ENCODE data around the gene MRPL14.

The MRPL14 gene

DNA sequence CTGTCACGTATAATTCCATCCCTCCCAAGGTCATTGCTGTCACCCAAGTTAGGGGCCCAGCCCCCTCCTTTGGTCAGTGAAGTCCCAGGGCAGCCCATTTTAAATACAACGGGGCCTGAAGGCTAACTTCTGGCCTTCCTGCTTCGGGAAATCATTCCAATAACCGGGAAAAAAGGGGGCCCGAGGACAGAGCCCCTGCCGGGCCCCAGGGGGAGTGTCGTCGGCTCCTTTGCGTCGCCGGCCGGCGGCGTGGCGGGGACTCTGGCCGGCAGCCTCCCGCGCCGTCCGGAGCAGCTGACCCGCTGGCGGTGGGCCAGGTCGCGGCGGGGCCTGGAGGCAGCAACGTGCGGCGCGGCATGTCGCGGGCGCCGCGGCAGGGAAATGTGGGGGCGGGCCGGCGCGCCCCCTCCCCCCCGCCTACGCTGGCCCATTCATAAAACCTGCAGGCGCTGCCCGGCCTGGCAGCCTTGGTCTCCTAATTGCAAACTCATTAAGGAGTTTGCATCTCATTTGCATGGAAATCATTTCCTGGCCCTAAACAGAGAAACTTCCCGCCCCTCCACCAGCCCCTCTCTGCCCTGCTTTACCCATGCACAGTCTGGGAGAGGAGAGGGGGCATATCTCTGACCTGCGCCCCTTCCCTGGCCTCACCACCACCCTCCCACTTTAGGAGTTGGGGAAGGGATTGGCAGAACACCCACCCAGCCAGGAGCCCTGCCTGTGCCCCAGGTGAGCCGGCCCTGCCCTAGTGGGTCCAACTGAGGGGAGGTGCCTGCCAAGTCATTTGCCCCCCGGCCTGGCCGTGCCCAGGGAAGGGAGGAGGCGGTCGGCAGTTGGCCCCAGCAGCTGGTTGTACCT is 50.7 kb downstream of the MRPL14 start:
- no peak for TF ChIP-seq ZNF70 (CRISPR knock-in tag; IDR thresholded peaks at IDR 0.05)
- TF ChIP-seq ZFP30 (CRISPR knock-in tag; IDR thresholded peaks at IDR 0.05), result no peak
- no peak for TF ChIP-seq ZNF565 (CRISPR knock-in tag; conservative IDR thresholded peaks at IDR 0.05; ENCODE audit: low read depth)
- TF ChIP-seq ESRRG (CRISPR knock-in tag; IDR thresholded peaks at IDR 0.05), result no peak
- no peak for TF ChIP-seq ISL1 (CRISPR knock-in tag; IDR thresholded peaks at IDR 0.05)
- no peak for TF ChIP-seq OSR1 (CRISPR knock-in tag; IDR thresholded peaks at IDR 0.05)
- TF ChIP-seq ZC3H10 (CRISPR knock-in tag; IDR thresholded peaks at IDR 0.05), result no peak
- no peak for TF ChIP-seq CREB5 (CRISPR knock-in tag; IDR thresholded peaks at IDR 0.05; ENCODE audit: low read depth)
- TF ChIP-seq PPARA (CRISPR knock-in tag; IDR thresholded peaks at IDR 0.05; ENCODE audit: borderline replicate concordance), result no peak
- ATAC-seq, result no peak

DNA sequence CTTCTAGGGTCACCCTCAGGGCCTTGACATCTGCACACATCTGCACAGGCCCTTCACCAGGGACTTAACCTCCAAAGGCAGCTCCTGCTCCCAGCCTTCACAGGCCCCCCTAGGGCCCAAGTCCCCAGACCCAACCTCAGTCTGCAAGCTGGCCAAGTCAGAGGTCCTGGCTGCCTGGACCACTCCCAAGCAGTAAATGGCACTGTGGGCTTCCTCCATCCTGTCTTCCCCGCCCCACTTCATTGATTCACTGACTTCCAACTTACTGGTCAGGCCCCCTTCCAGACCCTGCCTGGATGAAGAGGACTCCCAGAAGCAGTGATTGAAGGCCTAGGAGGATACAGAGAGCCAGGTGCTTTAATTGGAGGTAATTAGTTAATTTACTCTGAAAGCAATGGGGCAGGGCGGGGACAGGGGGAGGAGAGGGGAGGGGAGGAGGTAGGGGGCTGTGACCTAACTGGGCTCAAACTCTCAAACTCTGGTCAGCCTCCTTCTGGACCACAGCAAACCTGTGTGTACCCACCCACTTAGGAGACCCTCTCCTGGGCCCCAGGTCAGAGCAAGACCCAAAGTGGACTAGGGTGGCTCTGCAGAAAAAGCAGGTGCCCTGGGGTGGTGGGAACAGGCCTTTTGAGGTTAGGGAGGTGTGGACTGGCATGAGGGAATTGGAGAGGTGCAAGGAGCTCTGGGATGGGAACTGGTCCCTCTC is 51.5 kb downstream of the MRPL14 start:
- ATAC-seq, result no peak
- TF ChIP-seq, protein P1, sequence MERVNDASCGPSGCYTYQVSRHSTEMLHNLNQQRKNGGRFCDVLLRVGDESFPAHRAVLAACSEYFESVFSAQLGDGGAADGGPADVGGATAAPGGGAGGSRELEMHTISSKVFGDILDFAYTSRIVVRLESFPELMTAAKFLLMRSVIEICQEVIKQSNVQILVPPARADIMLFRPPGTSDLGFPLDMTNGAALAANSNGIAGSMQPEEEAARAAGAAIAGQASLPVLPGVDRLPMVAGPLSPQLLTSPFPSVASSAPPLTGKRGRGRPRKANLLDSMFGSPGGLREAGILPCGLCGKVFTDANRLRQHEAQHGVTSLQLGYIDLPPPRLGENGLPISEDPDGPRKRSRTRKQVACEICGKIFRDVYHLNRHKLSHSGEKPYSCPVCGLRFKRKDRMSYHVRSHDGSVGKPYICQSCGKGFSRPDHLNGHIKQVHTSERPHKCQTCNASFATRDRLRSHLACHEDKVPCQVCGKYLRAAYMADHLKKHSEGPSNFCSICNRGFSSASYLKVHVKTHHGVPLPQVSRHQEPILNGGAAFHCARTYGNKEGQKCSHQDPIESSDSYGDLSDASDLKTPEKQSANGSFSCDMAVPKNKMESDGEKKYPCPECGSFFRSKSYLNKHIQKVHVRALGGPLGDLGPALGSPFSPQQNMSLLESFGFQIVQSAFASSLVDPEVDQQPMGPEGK (CRISPR knock-in tag; IDR thresholded peaks at IDR 0.05; ENCODE audit: borderline replicate concordance), result no peak
- TF ChIP-seq ISL1 (CRISPR knock-in tag; IDR thresholded peaks at IDR 0.05), result no peak
- TF ChIP-seq ARNTL (CRISPR knock-in tag; IDR thresholded peaks at IDR 0.05; ENCODE audit: borderline replicate concordance, low read depth), result no peak
- no peak for TF ChIP-seq SNAI2 (CRISPR knock-in tag; IDR thresholded peaks at IDR 0.05)
- no peak for TF ChIP-seq ZNF565 (CRISPR knock-in tag; conservative IDR thresholded peaks at IDR 0.05; ENCODE audit: low read depth)
- TF ChIP-seq ZNF70 (CRISPR knock-in tag; IDR thresholded peaks at IDR 0.05), result no peak
- TF ChIP-seq OSR1 (CRISPR knock-in tag; IDR thresholded peaks at IDR 0.05), result no peak
- TF ChIP-seq RARB (CRISPR knock-in tag; IDR thresholded peaks at IDR 0.05), result no peak
- TF ChIP-seq ZC3H10 (CRISPR knock-in tag; IDR thresholded peaks at IDR 0.05), result no peak
- no peak for TF ChIP-seq BACH2 (CRISPR knock-in tag; IDR thresholded peaks at IDR 0.05; ENCODE audit: borderline replicate concordance)
- no peak for TF ChIP-seq ZFP30 (CRISPR knock-in tag; IDR thresholded peaks at IDR 0.05)
- no peak for TF ChIP-seq GLIS3 (CRISPR knock-in tag; IDR thresholded peaks at IDR 0.05)
- no peak for TF ChIP-seq CSDC2 (CRISPR knock-in tag; IDR thresholded peaks at IDR 0.05)
- TF ChIP-seq PPARA (CRISPR knock-in tag; IDR thresholded peaks at IDR 0.05; ENCODE audit: borderline replicate concordance), result no peak
- TF ChIP-seq CSRNP3 (CRISPR knock-in tag; IDR thresholded peaks at IDR 0.05), result no peak

DNA sequence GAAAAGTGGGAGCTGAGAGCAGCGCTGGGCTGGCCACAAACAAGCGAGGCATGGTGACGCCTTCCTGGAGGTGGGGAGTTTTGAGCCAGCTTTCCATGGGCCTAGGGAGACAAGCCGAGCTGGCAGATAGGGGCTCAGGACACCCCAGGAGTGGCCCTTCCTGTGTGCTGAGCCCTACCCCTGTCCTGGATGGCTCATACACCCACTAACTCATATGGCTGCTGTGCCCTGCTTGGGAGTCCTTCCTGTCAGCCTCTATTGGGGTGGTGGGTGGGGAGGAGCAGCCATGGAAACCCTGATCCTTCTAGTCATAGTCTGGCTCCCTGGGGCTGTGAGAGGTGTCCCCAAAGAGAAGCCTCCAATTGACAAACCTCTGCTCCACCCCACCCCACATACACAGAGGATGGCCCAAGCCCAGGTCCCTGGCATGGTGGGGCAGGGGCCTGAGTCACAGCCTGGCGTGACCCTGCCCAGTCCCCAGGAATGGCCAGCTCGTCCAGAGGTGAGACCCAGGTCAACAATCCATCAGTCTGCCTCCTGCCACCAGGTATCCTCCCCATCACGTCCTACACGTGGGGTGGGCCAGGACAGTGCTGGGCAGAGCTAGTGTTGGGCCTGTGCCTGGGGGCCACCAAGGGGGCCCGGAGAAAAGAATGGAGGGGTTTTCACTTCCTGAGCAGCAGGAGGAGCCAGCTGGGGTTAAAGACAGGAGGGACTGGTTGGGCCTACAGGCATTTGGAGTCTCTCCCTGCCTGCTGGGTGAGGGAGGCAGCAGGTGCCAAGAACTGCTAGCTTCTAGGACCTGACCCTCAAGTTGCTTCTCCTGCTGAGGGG is 52.2 kb downstream of the MRPL14 start:
- no peak for TF ChIP-seq ZFP30 (CRISPR knock-in tag; IDR thresholded peaks at IDR 0.05)
- TF ChIP-seq OSR1 (CRISPR knock-in tag; IDR thresholded peaks at IDR 0.05), result no peak
- no peak for TF ChIP-seq PPARA (CRISPR knock-in tag; IDR thresholded peaks at IDR 0.05; ENCODE audit: borderline replicate concordance)
- TF ChIP-seq ZNF8 (CRISPR knock-in tag; IDR thresholded peaks at IDR 0.05), result no peak
- no peak for TF ChIP-seq TCF4 (CRISPR knock-in tag; IDR thresholded peaks at IDR 0.05; ENCODE audit: borderline replicate concordance)
- TF ChIP-seq ISL1 (CRISPR knock-in tag; IDR thresholded peaks at IDR 0.05), result no peak
- TF ChIP-seq CSDC2 (CRISPR knock-in tag; IDR thresholded peaks at IDR 0.05), result no peak
- TF ChIP-seq CSRNP3 (CRISPR knock-in tag; IDR thresholded peaks at IDR 0.05), result no peak
- no peak for TF ChIP-seq GLIS3 (CRISPR knock-in tag; IDR thresholded peaks at IDR 0.05)
- no peak for TF ChIP-seq ZC3H10 (CRISPR knock-in tag; IDR thresholded peaks at IDR 0.05)
- no peak for TF ChIP-seq BACH2 (CRISPR knock-in tag; IDR thresholded peaks at IDR 0.05; ENCODE audit: borderline replicate concordance)
- no peak for TF ChIP-seq ZNF70 (CRISPR knock-in tag; IDR thresholded peaks at IDR 0.05)
- no peak for TF ChIP-seq TSHZ2 (CRISPR knock-in tag; IDR thresholded peaks at IDR 0.05)
- no peak for TF ChIP-seq RARB (CRISPR knock-in tag; IDR thresholded peaks at IDR 0.05)
- TF ChIP-seq, protein P2, sequence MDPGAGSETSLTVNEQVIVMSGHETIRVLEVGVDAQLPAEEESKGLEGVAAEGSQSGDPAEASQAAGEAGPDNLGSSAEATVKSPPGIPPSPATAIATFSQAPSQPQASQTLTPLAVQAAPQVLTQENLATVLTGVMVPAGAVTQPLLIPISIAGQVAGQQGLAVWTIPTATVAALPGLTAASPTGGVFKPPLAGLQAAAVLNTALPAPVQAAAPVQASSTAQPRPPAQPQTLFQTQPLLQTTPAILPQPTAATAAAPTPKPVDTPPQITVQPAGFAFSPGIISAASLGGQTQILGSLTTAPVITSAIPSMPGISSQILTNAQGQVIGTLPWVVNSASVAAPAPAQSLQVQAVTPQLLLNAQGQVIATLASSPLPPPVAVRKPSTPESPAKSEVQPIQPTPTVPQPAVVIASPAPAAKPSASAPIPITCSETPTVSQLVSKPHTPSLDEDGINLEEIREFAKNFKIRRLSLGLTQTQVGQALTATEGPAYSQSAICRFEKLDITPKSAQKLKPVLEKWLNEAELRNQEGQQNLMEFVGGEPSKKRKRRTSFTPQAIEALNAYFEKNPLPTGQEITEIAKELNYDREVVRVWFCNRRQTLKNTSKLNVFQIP (CRISPR knock-in tag; IDR thresholded peaks at IDR 0.05; ENCODE audit: borderline replicate concordance, low read depth), result no peak
- peak; percentile 20 for ATAC-seq
